ACHN (cell line): ENCODE data around the gene SH2D4B.
"Not testable (repeated sequence)": the region's sequence is repeated elsewhere in the genome, so short reads cannot be mapped to it uniquely, and the experiment has no call there.

ENCODE experiments used
- DNase-seq: peaks from one replicate; pipeline ENCODE4 v3.0.0-alpha.2; 2015
- in situ Hi-C: cut with HindIII; loops from 2 replicates; pipeline ENCODE4 v1.10.0; 2017; ENCODE audit warnings: low sequenced_read_pairs, low pct_ligation_motif_present, low pct_unique_long_range_greater_than_20kb

The SH2D4B gene

GRCh38 chr10:80538481-80539185 is 931 bp downstream of the SH2D4B start:
- no peak for DNase-seq
- in situ Hi-C loops, result no loop called here

DNA sequence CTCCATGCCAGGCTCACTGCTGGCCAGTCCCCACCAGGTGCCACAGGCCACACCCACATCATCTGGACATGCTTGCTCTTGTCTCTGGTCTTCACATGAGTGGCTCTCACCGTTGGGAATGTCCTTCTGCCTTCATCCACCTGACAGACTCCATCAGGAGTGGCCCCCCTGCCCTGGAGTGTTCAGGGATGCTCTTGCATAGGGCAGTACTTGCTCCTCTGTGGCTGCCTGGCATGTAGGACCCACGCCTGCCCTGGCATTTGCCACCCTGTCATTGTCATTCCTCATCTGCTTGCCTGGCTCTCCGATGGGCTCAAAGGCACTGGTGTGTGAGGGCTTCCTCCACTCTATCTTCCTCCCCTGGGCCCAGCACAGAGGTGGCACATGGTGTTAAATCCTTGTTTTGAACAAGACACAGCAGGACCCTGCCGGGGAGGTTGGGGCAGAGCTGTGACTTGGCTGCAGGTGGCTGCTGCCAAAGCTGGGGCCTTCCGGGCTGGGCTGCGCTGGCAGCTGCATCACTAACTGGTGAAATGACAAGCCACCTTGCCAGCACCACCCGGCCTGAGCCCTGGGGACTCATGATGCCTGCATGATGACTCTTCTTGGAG is 1.8 kb downstream of the SH2D4B start:
- in situ Hi-C loops, result no loop called here
- DNase-seq, result no peak

DNA sequence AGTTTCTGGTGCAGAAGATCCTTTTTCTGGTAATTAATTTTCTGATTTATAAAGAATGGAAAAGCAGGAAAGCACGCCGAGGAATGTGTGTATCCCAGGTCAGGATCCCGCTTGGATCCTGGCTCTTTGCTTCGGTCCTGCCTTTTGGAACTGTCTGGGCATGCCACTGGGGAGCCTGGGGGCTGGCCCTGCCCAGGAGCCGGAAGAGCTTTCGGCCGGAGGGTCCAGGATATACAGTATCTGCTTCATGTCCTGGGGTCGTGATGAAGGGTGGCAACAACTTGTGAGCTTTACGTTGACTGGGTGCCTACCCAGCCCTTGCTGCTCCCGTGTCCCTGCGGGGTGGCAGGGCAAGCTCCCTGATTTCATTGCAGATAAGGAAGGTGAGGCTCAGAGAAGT is 2.4 kb downstream of the SH2D4B start:
- no peak for DNase-seq
- in situ Hi-C loops, result no loop called here

GRCh38 chr10:80540618-80540980 is 2.9 kb downstream of the SH2D4B start:
- no peak for DNase-seq
- in situ Hi-C loops, result no loop called here

DNA sequence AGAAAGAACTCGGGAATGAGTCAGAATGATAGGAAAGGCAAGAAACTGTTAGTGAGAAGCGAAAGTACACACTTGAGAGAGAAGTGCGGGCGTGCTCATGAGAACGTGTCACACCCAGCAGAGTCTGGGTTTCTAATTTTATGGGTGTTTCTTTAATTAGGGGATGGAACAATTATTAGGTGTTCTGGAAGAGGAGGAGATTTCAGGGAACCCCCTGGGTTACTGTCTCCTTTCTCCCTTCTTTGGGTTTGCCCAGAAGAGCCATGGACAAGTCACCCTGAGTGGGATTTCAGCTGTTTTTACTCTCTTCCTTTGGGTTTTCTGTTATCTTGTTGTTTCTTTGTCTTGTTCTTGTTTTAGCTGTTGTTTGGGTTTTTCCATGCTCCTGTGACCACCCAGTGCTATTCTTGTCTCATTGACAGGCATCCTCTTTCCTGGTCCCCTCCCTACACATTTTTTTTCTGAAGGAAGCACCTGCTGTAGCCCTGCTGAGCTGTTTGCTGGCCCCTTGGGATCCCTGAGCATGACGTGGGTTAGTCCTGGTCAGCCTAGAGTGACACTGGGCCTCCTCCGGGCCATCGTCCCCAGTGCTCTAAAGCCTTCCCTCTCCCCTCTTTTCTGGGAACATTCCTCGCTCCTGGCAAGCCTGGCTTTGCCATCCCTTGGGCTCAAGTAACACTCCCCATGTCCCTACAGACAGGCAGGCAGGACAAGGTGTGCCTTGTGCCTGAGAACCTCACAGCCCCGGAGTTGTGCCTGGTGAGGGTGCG is 3.5 kb downstream of the SH2D4B start:
- in situ Hi-C loops, result no loop called here
- no peak for DNase-seq

DNA sequence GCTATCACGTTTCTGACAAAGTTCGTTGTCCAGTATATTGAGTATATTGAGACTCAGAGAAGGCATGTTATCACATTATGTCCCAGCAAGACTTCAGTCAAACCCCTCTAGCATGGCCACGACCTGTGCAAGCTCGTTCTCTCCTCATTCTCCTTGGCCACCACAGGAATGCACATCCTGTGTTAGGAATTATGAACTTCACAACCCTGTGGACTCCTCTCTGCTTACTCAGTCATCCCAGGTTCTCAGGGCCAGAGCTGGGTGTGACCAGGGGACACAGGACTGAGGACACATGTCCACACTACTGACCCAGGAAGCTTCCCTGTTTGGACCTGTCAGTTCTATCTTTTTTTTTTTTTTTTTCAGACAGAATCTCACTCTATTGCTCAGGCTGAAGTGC is 4.4 kb downstream of the SH2D4B start:
- in situ Hi-C loops, result no loop called here
- DNase-seq, result peak; percentile 9

- in situ Hi-C loops, result no loop called here
- no peak for DNase-seq
Observed at GRCh38 chr10:80542652-80543318, 5.1 kb downstream of the SH2D4B start.

GRCh38 chr10:80543319-80543672 is 5.6 kb downstream of the SH2D4B start:
- DNase-seq, in situ Hi-C loops: not testable (repeated sequence)

DNA sequence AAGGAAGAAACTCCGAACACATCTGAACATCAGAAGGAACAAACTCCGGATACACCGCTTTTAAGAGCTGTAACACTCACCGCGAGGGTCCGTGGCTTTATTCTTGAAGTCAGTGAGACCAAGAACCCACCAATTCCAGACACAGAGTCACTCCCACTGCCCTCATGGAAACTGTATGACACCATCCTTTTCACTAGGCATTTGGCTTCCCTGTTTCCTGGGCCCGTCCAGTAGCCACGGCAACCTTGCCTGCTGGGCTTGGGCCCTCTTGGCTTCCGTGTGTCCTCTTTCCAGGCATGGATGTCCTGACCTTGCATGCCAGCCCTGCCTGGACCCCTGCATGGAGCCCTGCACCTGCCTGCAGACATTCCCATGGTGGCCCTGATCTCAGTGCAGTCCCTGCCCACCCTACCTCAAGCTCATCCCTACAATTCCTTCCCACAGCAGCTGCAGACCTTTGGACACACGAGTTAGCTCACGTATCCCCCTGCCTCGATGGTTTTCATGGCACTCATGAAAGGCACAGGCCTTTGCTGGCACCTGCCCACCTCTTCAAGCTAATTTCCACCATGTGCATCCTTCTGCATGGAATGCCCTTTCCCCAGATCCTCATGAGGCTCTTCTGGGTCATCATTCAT is 6.7 kb downstream of the SH2D4B start:
- no peak for DNase-seq
- in situ Hi-C loops, result no loop called here

- DNase-seq, result no peak
- in situ Hi-C loops, result no loop called here
Observed at GRCh38 chr10:80545258-80545881, 7.7 kb downstream of the SH2D4B start.

DNA sequence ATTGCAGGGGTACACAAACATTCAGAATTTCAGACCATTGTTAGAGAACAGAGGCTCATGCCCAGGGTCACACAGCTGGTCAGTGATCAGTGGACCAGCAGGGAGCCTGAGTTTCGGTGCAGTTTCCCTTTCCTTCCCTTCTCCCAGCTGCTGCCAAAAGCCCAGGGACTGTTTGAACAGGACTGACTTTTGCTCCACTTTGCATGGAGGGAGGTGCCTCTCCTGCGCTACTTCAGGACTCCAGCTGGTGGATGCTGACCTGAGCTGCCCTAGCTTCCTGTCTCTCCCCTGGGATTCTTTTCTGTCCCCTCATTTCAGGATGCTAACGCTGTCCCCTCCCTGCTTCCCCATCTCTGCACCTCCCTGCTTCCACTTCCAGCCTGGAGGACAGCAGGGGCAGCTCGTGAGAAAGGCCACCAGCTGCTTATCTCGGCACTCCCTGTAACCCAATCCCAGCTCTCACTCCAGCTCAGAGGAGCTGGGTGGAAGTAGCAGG is 14.5 kb downstream of the SH2D4B start:
- DNase-seq, result no peak
- in situ Hi-C loops, result no loop called here

DNA sequence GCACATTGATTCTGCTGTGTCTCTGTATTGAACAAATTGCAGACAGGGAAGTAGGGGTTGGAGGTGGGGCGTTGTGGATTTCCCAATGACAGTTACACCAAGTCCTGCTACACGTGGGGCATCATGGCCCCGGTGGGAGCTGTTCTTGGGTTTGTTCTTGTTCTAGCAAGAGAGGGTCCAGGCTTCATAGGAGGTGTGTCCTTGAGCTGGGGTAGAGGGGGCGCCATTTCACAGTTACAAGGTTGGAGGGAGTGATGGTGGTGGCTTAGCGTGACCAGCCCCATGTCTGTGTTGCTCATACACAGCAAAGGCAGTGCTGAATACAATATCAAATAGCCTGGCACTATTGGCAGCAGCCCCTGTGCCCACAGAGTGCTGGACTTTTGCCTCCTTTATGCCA is 15.7 kb downstream of the SH2D4B start:
- no peak for DNase-seq
- in situ Hi-C loops, result no loop called here

- DNase-seq, result no peak
- in situ Hi-C loops, result no loop called here
Observed at GRCh38 chr10:80554050-80554449, 16.3 kb downstream of the SH2D4B start.

- DNase-seq, result no peak
- in situ Hi-C loops, result no loop called here
Observed at GRCh38 chr10:80555415-80555814, 17.7 kb downstream of the SH2D4B start.

- no peak for DNase-seq
- in situ Hi-C loops, result no loop called here
Observed at GRCh38 chr10:80561950-80562349, 24.2 kb downstream of the SH2D4B start.

DNA sequence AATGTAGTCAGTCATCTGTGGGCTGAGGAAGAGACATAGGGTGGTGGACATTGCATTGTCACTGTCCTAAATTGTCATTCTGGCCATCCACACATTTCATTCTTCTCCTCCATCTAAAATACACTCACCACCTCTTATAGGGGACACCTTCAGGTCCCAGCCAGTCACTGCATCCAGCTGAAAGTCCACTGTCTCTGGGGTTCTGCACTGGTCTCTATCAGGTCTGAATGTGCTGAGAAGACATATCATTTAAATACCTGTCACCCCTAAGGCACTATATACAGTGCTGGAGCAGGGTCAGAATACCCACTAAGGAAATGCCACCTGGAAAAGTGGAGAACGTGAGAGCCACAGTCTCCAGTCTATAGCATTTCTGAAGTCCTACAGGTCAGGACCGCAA is 29.6 kb downstream of the SH2D4B start:
- no peak for DNase-seq

GRCh38 chr10:80569131-80569895 is 31.6 kb downstream of the SH2D4B start:
- no peak for DNase-seq
- in situ Hi-C loops, result no loop called here

More for the DNA sequence above, 29.6 kb downstream of the SH2D4B start:
- in situ Hi-C loops, result no loop called here

DNA sequence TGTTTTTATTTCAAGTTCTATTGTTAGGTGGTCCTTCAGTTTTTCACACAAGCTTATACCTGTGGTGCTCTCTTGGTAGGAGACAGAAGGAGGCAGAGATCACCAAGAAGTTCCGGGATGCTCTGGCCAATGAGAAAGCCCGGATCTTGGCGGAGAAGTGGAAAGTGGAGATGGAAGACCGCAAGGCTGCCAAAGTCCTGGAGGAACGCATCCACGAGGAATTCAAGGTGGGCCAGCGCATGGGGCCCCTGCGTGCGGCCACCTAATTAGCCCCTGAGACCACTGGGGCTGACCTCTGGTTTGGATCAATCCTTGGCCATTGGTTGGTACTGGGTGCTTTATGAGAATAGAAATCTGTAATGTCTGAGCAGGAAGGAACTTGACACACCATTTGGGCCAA is 33.6 kb downstream of the SH2D4B start:
- no peak for DNase-seq
- in situ Hi-C loops, result no loop called here
